CD4-positive, alpha-beta T cell treated with Interleukin-21 for 1 hour (primary cell): ENCODE measurements around the gene GPR179.

Source experiments
- DNase-seq: peaks from one replicate; pipeline ENCODE4 v3.0.0-alpha.2; 2020

The GPR179 gene

GRCh38 chr17:38343608-38344419 is at the start of gene GPR179:
Gene GPR179, minus strand, starts transcription at chr17:38343956. Its CDS starts 167 bp downstream, at chr17:38343789.
- no peak for DNase-seq

- DNase-seq: no peak
Observed at GRCh38 chr17:38379448-38379847, 35.7 kb upstream of the GPR179 start.

GRCh38 chr17:38369124-38369886 is 25.5 kb upstream of the GPR179 start:
- no peak for DNase-seq

GRCh38 chr17:38364741-38365140 is 21.0 kb upstream of the GPR179 start:
- no peak for DNase-seq

DNA sequence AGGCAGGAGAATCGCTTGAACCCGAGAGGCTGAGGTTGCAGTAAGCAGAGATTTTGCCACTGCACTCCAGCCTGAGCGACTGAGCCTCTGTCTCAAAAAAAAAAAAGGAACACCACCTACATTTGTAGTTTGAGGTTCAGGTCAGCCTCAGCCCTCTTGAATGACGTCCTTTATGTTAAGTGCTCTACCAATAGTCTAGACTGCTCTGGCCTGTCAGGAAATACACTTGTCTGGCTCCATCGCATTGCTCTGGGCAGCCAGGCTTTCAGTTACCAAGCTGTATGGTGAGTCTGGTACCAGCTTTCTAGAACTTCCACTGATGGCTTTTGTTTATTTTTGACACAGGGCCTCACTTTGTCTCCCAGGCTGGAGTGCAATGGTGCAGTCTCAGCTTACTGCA is 19.3 kb upstream of the GPR179 start:
- no peak for DNase-seq

DNA sequence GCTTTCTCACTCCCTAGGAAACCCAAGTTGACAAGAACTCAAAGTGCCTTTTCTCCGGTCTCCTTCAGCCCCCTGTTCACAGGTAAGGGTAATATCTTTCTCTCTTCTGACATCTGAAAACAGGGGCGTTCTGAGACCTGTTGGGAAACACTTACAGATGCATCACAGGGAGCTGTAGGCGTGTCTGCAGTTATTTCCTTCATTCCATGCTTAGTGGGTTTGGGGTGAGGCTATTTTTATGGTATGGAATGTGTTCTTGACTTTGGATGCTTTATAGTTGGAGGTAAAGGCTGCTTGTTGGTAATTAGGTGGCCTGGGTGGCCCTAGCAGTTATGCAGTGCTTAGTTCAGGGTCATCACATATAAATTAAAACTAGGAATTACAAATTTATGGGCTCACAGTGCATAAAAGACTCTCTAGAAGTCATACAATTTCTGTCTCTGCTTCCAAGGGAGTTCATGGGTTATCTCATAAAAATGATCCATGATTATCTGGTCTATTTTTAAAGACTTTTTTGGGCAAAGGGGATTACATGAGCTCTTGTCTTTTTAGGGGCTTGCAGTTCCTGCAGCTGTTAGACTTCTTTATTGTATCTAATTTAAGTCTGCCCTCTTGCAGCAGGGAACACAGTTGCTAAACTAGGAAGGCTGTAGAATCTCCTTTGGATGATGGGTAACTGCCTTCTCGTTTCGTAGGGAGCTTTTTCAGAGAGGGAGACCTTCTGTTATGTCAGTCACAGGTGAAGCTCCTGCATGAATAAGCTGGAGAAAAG is 18.1 kb upstream of the GPR179 start:
- no peak for DNase-seq

GRCh38 chr17:38358586-38359513 is 15.1 kb upstream of the GPR179 start:
- no peak for DNase-seq

- no peak for DNase-seq
Observed at GRCh38 chr17:38357486-38358123, 13.8 kb upstream of the GPR179 start.

GRCh38 chr17:38355251-38355650 is 11.5 kb upstream of the GPR179 start:
- DNase-seq: no peak

GRCh38 chr17:38354466-38354865 is 10.7 kb upstream of the GPR179 start:
- DNase-seq: no peak

DNA sequence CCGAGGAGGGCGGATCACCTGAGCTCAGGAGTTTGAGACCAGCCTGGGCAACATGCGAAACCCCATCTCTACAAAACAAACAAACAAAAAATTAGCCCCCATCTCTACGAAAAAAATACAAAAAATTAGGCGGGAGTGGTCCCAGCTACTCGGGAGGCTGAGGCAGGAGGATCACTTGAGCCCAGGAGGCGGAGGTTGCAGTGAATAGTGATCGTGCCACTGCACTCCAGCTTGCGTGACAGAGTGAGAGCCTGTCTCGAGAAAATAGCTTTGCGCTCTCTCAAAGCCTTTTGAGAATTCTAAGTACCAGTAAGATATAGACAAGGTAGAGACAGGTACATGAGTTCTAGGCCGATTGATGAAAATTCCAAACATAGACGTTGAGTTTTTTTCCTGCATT is 9.9 kb upstream of the GPR179 start:
- DNase-seq: no peak

DNA sequence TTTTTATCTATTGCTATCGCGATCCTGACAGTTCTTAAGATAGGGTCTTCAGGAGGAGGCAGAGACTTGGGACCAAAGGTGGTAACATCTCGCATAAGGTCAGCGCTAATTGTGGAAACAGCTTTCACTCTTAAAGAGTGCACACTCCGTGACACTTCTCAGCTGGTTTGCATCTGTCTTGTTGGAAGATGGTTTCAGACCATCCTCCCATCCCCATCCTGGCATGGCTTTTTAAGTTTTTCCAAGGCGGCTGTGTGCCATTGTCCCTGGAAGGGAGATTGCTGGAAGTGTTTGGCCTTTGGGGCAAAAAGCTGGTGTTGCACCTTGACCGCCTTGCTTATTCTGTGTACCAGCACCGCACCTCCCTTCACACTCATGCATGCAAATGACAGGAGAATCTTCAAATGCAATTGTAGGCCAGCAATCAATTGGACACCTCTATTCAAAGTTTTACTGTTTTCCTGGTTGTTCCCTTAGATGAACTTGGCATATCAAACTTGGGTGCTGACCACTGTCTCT is 9.4 kb upstream of the GPR179 start:
- no peak for DNase-seq

DNA sequence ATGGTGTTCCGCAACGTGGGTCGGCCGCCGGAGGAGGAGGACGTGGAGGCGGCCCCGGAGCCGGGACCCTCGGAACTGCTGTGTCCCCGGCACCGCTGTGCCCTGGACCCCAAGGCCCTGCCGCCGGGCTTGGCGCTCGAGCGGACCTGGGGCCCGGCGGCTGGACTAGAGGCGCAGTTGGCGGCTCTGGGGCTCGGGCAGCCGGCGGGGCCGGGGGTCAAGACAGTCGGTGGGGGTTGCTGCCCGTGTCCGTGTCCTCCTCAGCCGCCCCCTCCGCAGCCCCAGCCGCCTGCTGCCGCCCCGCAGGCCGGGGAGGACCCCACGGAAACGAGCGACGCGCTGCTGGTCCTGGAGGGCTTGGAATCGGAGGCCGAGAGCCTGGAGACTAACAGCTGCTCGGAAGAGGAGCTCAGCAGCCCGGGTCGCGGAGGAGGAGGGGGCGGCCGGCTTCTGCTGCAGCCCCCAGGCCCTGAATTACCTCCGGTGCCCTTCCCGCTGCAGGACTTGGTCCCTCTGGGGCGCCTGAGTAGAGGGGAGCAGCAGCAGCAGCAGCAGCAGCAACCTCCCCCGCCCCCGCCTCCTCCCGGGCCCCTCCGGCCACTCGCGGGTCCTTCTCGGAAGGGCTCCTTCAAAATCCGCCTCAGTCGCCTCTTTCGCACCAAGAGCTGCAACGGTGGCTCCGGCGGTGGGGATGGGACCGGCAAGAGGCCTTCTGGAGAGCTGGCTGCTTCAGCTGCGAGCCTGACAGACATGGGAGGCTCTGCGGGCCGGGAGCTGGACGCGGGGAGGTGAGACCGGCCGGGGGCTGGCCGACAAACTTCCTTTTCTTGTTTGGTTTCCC is 8.7 kb upstream of the GPR179 start:
- DNase-seq: no peak

- DNase-seq: peak; percentile 93
Observed at GRCh38 chr17:38351412-38352222, 7.9 kb upstream of the GPR179 start, which contains the start of gene SOCS7. Gene SOCS7, plus strand, starts transcription at chr17:38351844. Its CDS starts 209 bp downstream, at chr17:38352053.

DNA sequence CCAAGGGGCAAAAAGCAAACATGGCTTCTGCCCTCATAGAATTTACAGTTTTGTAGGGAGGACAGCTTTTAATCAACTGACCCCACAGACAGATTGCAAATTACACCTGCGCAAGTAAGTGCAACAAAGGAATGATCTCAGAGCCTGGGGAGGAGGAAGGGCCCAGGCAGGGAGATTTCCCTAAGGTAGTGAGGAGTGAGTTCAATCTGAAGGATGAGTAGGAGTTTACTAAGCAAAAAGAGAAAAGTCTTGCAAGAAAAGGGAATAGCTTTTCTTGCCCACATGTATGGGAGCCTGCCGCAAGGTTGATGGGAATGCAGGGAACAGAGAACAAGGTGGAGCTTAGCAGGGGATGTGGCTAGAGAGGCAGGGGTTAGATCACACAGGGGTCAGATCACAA is 6.3 kb upstream of the GPR179 start:
- no peak for DNase-seq

- DNase-seq: peak; percentile 88
Observed at GRCh38 chr17:38349097-38349730, 5.5 kb upstream of the GPR179 start.

DNA sequence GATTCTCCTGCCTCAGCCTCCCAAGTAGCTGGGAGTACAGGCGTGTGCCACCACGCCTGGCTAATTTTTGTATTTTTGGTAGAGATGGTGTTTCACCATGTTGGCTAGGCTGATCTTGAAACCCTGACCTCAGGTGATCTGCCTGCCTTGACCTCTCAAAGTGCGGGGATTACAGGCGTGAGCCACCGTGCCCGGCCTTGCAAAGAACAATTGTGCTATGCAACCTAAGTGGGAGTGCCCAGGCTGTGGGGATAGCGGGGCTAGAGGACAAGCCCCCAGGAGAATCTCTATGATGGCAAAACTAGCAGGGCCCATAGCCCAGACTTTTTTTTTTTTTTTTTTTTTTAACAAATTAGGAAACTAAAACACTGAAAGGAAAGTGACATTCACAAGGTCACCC is 2.0 kb upstream of the GPR179 start:
- DNase-seq: no peak

GRCh38 chr17:38344420-38344745 is 627 bp upstream of the GPR179 start:
- DNase-seq: no peak
